GM21786 (cell line): ENCODE data around the gene USP6NL.

Experiments used
- ATAC-seq: cut with Tn5 transposase; IDR thresholded peaks from one replicate; pipeline ENCODE4 v1.9.1; 2021; ENCODE audit not compliant: unreplicated experiment

The USP6NL gene

GRCh38 chr10:11553773-11554381, 57.6 kb downstream of the USP6NL start:
- peak; percentile 88 for ATAC-seq

- no peak for ATAC-seq
Measured at GRCh38 chr10:11551916-11552602, 59.4 kb downstream of the USP6NL start.

DNA sequence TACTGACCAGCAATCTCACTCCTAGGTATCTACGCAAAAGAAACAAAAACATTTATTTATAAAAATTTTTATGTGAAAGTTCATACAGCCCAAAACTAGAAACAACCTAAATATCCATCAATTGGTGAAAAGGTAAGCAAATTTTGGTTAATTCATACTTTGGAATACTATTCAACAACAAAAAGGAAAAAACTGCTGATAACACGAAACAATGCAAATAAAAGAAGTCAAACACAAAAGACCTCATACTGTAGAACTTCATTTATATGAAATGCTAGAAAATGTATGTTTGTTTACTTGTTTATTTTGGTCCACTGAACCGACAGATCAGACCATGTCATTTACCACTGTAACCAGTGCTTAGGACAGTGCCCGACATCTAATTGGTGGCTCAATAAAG, 60.3 kb downstream of the USP6NL start:
- ATAC-seq, result no peak

GRCh38 chr10:11548768-11549099, 62.7 kb downstream of the USP6NL start:
- no peak for ATAC-seq

DNA sequence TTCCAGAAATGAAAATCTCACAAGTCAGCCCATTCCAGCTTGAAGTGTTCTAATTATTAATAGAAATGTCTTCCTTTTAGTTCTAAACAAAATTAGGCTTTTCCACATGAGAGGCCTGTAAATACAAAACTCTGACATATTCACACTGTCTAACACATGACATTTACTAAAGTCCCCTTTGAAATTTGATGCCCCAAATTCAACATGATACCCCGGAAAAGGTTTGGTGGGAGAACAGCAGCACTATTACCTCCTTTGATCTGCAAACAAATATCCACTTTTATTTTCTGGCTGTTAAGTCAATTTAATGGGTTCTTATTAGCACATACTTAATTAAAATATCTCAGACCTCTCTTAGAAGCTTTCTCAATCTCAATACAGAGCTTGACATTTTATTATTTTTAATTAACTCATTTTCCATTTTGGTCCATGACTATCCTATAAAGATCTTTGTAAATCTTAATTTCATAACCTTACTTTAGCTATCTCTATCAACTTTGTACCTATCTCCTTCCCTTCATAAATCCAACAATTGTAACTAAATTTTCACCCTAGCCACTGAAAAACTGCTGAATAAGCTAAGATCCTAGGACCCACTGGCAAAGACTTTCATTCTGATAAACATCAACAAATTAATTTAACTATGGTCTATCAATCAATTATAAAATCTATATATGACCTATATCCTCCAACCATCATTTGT, 63.2 kb downstream of the USP6NL start:
- no peak for ATAC-seq

DNA sequence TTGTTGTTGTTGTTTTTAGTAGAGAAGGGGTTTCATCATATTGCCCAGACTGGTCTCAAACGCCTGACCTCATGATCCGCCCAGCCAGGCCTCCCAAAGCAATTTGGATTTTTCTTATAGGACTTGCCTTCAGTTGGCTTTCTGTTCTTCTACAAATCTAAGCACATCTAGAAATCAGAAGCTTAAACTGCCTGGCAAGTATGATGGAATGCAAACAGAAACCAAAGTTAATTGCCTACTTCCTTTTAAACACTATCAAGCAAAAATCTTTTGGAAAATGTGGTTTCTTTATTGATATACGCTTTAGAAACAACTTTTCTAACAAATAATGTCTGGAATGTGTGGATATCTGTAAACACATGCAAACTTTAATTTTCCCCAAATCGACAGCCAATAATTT, 64.9 kb downstream of the USP6NL start:
- no peak for ATAC-seq

- ATAC-seq, result no peak
Measured at GRCh38 chr10:11541296-11541695, 70.2 kb downstream of the USP6NL start.

DNA sequence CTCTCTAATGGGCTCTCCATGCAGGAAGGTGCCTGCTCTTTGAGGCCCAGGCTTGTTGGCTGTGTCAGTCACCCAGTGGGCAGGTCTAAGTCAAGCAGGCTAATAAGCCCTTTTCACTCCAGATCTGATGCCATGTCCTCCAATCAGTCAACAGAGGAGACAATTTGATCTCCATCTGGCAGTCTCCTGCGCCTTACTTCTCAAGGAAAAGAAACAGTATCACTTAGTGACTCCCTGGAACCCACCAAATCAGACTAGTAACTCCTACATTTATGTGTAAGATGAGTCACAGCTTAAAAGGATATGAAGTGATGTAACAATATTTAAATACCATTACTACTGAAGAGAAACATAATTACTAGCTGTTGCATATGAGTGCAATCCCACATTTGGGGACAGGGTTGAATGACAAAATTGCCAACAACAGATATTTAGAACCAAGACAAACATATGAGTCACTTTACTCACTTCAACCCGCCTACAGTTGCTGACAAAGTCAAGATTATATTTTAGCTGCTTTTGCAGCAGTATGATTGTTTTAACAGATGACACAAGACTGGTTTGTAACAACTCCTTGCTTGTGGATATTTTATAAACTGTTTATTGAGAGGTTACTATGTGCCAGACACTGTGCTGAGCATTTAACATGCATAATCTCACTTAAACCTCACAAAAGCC, 72.1 kb downstream of the USP6NL start:
- ATAC-seq, result no peak

DNA sequence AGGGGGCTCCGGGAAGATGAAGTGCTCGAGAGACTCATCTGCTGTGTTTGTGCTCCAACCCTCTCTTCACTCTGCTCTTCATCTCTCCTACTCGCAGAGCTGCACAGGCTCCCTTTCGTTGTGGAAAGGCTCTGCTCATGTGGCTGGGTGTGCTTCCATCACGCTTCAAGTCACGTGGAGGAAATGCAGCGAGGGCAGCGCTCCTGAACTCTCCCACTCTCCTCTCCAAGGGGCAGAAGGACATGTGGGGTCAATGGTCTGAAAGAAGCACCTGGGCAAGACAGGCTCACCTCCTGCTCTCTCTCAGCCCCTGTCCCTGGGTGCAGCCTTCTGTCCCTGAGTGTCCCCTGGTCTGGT, 72.6 kb downstream of the USP6NL start:
- ATAC-seq, result no peak

DNA sequence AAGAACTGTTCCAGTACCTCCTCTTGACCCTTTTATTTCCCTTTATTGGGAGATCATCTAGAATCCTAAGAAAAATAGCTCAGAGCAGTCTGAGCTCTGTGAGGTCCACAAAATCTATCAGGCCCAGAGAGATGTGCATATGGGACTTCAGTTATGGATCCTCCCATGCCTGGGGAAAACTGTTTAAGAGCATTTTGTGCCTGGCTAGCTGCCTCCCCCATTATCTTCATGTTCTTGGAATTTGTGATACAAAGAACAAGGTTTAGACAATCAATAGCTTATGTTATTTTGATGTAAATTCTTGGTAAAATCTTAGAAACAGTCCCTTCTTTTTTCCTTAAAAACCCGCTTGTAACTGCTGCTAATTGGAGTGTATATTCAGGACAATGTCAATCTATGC, 75.2 kb downstream of the USP6NL start:
- ATAC-seq, result no peak

DNA sequence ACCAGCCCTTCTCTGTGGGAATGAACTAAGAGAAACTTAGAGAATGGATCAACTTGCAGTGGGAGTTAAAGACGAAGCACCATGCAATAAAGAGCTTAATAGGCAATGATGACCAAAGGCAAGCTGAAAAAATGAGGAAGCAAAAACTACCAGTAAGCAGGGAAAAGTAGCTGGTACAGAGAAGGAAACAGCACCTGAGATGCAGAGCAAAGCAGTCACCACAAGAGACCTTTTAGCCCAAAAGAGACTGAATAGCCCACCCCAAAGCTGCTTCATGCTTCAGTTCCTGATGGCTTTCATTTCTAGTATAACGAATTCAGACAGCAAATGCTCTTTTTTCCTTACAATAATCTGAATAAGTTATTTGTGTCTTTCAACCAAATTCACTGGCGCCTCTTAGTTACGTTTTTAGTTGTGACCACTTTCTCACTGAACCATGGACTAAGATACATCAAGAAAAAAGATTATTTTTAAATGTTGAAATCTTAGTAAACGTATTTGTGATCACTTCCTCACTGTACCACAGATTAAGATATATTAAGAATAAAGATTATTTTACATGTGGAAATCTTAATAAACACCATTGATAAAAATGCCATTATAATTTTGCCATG, 76.0 kb downstream of the USP6NL start:
- ATAC-seq, result peak; percentile 40

DNA sequence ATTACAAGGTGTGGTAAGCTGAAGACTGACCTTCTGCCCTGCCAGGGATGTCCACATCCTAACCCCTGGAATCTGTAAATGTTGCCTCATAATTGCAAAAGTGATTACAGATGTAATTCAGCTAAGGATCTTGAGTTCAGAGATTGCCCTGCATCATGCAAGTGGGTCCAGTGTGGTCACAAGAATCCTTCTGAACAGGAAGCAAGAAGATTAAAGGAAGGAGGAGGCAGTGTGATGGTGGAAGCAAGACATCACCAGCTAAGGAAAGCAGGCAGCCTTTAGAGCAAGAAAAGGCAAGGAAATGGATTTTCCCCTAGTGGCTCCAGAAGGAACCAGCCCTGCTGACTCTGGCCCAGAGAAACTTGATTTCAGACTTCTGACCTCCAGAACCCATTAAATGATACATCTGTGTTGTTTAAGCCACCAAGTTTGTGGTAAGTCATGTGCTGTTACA, 78.1 kb downstream of the USP6NL start:
- ATAC-seq, result no peak

- ATAC-seq, result no peak
Measured at GRCh38 chr10:11532306-11532705, 79.1 kb downstream of the USP6NL start.

DNA sequence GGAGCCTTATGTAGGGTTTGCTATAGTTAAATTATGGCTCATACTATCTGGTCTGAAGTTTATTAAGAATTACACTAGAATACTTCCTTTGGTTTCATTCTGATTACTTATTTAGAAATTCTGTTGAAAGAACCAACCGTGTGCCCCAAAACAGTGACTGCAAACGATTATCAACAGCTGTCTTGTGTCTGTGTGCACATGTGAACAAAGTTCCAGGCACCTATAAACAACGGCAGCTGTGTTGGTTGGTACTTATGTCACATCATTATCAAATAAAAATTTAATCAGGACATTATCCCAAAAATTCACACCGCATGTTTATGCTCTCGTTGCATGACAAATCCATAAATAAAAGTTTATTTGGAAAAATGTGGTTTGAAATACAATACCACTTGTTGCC, 80.6 kb downstream of the USP6NL start:
- no peak for ATAC-seq

DNA sequence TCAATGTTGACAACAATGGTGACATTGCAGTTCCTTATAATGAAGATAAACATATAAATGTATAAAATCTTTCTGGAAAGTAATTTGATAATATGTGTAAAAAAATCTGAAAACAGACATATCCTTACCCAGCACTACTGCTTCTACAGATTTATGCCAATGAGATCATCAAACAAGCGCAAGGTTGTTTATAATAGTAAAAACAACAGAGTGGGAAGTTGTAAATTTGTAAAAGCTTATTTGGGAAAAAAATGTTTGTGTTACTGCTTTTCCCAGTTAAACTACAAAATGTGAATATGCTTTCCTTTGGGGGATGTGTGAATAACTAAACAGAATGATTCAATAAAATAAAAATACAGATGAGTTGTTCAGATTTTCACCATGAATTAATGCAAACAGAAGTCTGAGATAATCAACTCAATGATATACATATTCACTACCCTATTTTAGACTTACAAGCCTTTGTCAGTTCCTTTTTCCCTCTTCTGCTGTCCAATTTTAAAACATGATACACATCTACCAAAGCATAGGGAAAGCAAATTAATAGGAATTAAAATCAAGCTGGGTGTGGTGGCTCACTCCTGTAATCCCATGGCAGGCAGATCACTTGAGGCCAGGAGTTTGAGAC, 82.1 kb downstream of the USP6NL start:
- ATAC-seq, result no peak

DNA sequence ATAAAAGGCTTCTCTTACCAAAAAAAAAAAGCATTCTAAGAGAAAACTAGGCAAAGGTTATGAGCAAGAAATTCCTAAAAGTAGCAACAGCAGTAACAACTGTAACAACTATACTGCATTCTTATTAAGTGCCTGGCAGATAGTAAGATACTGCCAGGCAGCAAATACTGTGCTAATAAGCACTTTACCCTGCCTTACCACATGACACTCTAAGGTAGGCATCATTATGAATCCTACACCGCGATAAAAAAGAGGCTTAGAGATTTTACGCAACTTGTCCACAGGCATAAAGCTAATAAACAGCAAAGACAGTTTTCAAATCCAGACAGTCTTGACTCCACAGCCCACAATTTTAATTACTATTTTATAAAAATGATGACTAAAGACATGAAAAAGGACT, 83.2 kb downstream of the USP6NL start:
- no peak for ATAC-seq

GRCh38 chr10:11527691-11528255, 83.7 kb downstream of the USP6NL start:
- ATAC-seq, result no peak

DNA sequence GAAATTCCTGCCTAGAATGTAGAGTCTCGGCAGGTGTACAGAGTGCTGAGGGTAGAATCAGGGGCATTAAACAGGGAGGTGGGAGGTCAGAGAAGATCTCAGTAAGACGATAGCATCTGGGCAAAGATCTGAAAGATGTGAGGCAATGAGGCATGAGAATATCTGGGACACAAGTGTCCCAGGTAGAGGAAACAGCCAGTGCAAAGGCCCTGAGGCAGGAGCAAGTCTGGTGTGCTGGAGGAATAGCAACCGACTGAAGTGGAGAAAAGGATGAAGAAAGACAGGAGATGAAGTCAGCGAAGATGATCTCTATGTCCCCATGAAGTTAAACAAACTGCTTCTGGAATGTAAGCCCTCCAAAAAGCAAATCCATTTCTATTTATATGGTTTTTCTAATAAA, 84.4 kb downstream of the USP6NL start:
- no peak for ATAC-seq

DNA sequence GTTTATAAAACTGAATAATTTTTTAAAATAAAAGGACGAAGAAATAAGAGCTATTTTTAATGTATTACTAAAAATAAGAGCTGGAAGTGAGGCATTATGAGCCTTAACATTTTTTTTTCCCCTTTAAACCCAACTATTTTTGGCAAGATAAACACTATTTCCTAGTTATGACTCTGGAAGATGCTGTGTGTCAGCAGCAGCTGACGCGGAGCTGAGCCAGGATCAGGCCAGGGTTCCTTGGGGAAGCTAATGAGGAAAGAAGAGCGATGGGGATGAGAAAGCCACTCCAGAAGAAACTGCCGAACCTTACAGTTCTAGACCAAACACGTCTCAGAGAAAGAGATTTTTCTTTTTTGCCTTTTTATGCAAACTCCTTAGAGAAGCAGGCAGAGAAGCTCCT, 85.9 kb downstream of the USP6NL start:
- no peak for ATAC-seq

GRCh38 chr10:11522821-11523245, 88.6 kb downstream of the USP6NL start:
- ATAC-seq, result no peak

DNA sequence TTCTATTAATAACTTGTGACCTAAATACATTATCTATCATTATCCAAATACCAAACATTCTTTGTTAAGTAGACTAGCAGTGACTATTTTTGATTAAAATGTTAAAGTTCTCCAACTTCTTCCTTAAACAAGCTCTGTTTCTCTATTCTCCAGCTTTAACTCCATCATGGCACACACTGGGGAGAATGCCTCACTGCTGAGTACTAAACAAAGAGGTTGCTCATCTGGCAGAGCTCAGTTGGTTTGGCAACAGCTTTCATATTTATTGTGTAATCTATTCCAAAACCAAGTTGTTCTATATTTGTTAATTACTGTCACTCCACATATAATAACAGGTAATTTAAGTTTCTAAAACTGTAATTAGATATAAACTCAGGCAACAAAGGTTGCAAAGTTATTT, 89.6 kb downstream of the USP6NL start:
- no peak for ATAC-seq
